DOHH2 (cell line): Measurements from ENCODE around the gene CAMKMT.

Source experiments
- H3F3A ChIP-seq: fragments of 200-600 bp; sonication (generic), shearing (Covaris generic); 2 replicates; pipeline ENCODE4 v1.6.0; 2016; ENCODE audit warnings: antibody characterized with exemption, mild to moderate bottlenecking; ENCODE audit not compliant: control insufficient read depth, insufficient read depth
- H3K27ac ChIP-seq: fragments of 200-600 bp; sonication (generic); 2 replicates; pipeline ENCODE4 v1.5.1; 2014; ENCODE audit warnings: low read depth, mild to moderate bottlenecking, low read length, moderate library complexity
- H3K27me3 ChIP-seq: fragments of 200-600 bp; sonication (generic); 2 replicates; pipeline ENCODE4 v1.6.1; 2014; ENCODE audit warnings: mild to moderate bottlenecking, low read length, mixed read lengths; ENCODE audit not compliant: control insufficient read depth
- H3K36me3 ChIP-seq: fragments of 200-600 bp; sonication (generic); 2 replicates; pipeline ENCODE4 v1.6.1; 2014; ENCODE audit warnings: mild to moderate bottlenecking, low read length, moderate library complexity, mixed read lengths; ENCODE audit not compliant: control insufficient read depth
- H3K4me1 ChIP-seq: fragments of 200-600 bp; sonication (generic); 2 replicates; pipeline ENCODE4 v1.6.1; 2014; ENCODE audit warnings: mild to moderate bottlenecking, low read length, mixed read lengths; ENCODE audit not compliant: control insufficient read depth
- H3K4me2 ChIP-seq: fragments of 200-600 bp; sonication (generic); 2 replicates; pipeline ENCODE4 v1.6.0; 2014; ENCODE audit warnings: mild to moderate bottlenecking, low read length, moderate library complexity
- H3K4me3 ChIP-seq: fragments of 200-600 bp; sonication (generic); 2 replicates; pipeline ENCODE4 v1.5.1; 2014; ENCODE audit warnings: mild to moderate bottlenecking, low read length, mixed read lengths
- H3K79me2 ChIP-seq: fragments of 200-600 bp; sonication (generic); 2 replicates; pipeline ENCODE4 v1.6.1; 2014; ENCODE audit warnings: mild to moderate bottlenecking, low read length, mixed read lengths; ENCODE audit not compliant: control insufficient read depth
- H3K9me2 ChIP-seq: fragments of 200-600 bp; sonication (generic); replicated peaks from 2 replicates; pipeline ENCODE4 v1.6.1; 2014; ENCODE audit warnings: mild to moderate bottlenecking, low read length, mixed read lengths; ENCODE audit not compliant: control insufficient read depth
- H3K9me3 ChIP-seq: fragments of 200-600 bp; sonication (generic); 2 replicates; pipeline ENCODE4 v1.6.1; 2014; ENCODE audit warnings: antibody characterized with exemption, low read length, mixed read lengths; ENCODE audit not compliant: control insufficient read depth, insufficient read depth
- H4K20me1 ChIP-seq: fragments of 200-600 bp; sonication (generic); 2 replicates; pipeline ENCODE4 v1.6.0; 2014; ENCODE audit warnings: low read depth, mild to moderate bottlenecking, antibody characterized with exemption, low read length, moderate library complexity; ENCODE audit not compliant: control insufficient read depth, insufficient read depth
- CTCF ChIP-seq: fragments of 200-600 bp; sonication (generic); IDR thresholded peaks from one replicate; pipeline ENCODE4 v1.5.1; 2014; ENCODE audit warnings: antibody characterized with exemption, mild to moderate bottlenecking, low read depth, low read length; ENCODE audit not compliant: poor library complexity, severe bottlenecking
- EZH2phosphoT487 ChIP-seq: fragments of 200-600 bp; sonication (generic); IDR thresholded peaks from 2 replicates; pipeline ENCODE4 v1.6.1; 2017; ENCODE audit warnings: borderline replicate concordance, mild to moderate bottlenecking, antibody characterized with exemption, low read length, moderate library complexity, mixed read lengths

Gene CAMKMT

GRCh38 chr2:44490726-44491125 is 129.0 kb downstream of the CAMKMT start:
- H3K9me2 ChIP-seq, result no peaks in the 10 kb centered on the region
- H3K27ac ChIP-seq, result no peak overlapping the region
- TF ChIP-seq CTCF (no peak), EZH2phosphoT487 (no peak)
- H3F3A ChIP-seq, result no peaks in the 10 kb centered on the region
- no peaks in the 10 kb centered on the region for H3K79me2 ChIP-seq
- no peak overlapping the region for H3K4me2 ChIP-seq
- no peaks in the 10 kb centered on the region for H3K9me3 ChIP-seq
- H3K27me3 ChIP-seq, result no peaks in the 10 kb centered on the region
- no peak overlapping the region for H3K4me3 ChIP-seq
- no peaks in the 10 kb centered on the region for H4K20me1 ChIP-seq
- H3K4me1 ChIP-seq, result peaks cover 9% of the 10 kb centered on the region; the same call in 1 of the 2 replicates
- H3K36me3 ChIP-seq, result no peaks in the 10 kb centered on the region

DNA sequence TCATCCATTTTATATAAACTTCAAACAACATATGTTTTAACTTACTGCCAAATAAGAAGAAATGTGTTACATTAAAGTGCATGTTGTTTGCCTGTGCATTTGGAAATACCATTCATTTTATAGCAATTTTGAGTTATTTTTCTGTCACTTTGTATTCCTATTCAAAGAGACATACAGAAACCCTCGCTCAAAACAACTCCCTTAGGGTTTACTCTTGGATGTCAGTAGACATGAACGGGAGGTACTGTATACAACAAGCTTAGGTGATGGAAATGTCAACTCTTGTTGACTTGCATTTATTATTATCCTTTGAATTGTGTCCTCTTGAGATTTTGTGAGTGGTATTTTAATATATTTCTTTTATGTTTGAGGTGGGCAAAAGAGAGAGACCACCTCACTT is 132.3 kb downstream of the CAMKMT start:
- Histone ChIP-seq H3K27me3 (no peaks in the 10 kb centered on the region), H3K79me2 (no peaks in the 10 kb centered on the region), H3K36me3 (no peaks in the 10 kb centered on the region), H3K9me3 (no peaks in the 10 kb centered on the region), H3F3A (no peaks in the 10 kb centered on the region), H3K4me3 (no peak overlapping the region), H3K9me2 (no peaks in the 10 kb centered on the region), H3K4me2 (no peak overlapping the region), H3K27ac (no peak overlapping the region), H4K20me1 (no peaks in the 10 kb centered on the region), H3K4me1 (no peaks in the 10 kb centered on the region)
- no peak for TF ChIP-seq EZH2phosphoT487
- TF ChIP-seq CTCF, result no peak

DNA sequence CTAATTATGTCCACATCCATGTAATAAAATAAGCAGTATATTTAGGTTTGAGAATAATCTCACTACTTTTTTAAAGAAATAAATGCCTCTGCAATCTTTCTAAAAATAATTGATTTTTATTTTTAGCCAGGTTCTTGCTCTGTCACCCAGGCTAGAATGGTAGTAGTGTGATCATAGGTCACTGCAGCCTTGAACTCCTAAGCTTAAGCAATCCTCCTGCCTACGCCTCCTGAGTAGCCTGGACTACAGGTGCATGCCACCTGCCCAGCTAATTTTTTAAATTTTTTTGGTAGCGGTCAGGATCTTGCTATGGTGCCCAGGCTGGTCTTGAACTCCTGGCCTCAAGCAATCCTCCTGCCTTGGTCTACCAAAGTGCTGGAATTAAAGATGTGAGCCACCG is 133.3 kb downstream of the CAMKMT start:
- Histone ChIP-seq H3K27me3 (no peaks in the 10 kb centered on the region), H3F3A (no peaks in the 10 kb centered on the region), H3K4me1 (no peaks in the 10 kb centered on the region), H3K36me3 (no peaks in the 10 kb centered on the region), H4K20me1 (no peaks in the 10 kb centered on the region), H3K4me2 (no peak overlapping the region), H3K27ac (no peak overlapping the region), H3K9me3 (no peaks in the 10 kb centered on the region), H3K9me2 (no peaks in the 10 kb centered on the region), H3K79me2 (no peaks in the 10 kb centered on the region), H3K4me3 (no peak overlapping the region)
- TF ChIP-seq CTCF (no peak), EZH2phosphoT487 (no peak)

GRCh38 chr2:44495544-44495943 is 133.8 kb downstream of the CAMKMT start:
- H3K36me3 ChIP-seq, result no peaks in the 10 kb centered on the region
- no peak overlapping the region for H3K4me2 ChIP-seq
- no peaks in the 10 kb centered on the region for H3K4me1 ChIP-seq
- H3K9me3 ChIP-seq, result no peaks in the 10 kb centered on the region
- no peaks in the 10 kb centered on the region for H3K9me2 ChIP-seq
- no peak overlapping the region for H3K4me3 ChIP-seq
- H4K20me1 ChIP-seq, result no peaks in the 10 kb centered on the region
- TF ChIP-seq EZH2phosphoT487, result no peak
- TF ChIP-seq CTCF, result no peak
- H3F3A ChIP-seq, result no peaks in the 10 kb centered on the region
- H3K27me3 ChIP-seq, result no peaks in the 10 kb centered on the region
- no peak overlapping the region for H3K27ac ChIP-seq
- H3K79me2 ChIP-seq, result no peaks in the 10 kb centered on the region
